Pancreas (tissue), 10 donors: ENCODE measurements around the gene GAPDH. TPM values are rescaled to one million over a fixed set of nuclear protein-coding genes. Genes with fewer than 3 reads are reported as not detected.
A peak's percentile ranks its signal among the peaks of the same experiment; 100 is the strongest.

ENCODE experiments used
- ATAC-seq, 4 donors: fragments of 200-7000 bp; cut with Tn5 transposase; one replicate each; pipeline versions ENCODE4 v1.8.0 to v1.9.1; 2020; ENCODE audit warnings: mild to moderate bottlenecking in 4 of 4, moderate library complexity in 4 of 4
- DNase-seq, 6 donors: peaks; one replicate each; pipeline ENCODE4 v3.0.0-alpha.2; 2020
- FAIRE-seq: peaks from 2 replicates; lab custom pipeline; 2012; peaks lifted over from hg19 to GRCh38; lab: Jason Lieb, UNC
- H3K27ac ChIP-seq, 4 donors: fragments of 200-600 bp; sonication (generic); 1 replicate in 3 of 4; 2 replicates in 1 of 4; pipeline versions ENCODE4 v1.5.0 to v1.8.0; 2020
- H3K27me3 ChIP-seq, 4 donors: fragments of 200-600 bp; one replicate each; pipeline ENCODE4 v1.8.0; 2021
- H3K36me3 ChIP-seq, 3 donors: fragments of 200-600 bp; sonication (generic) in 1 of 3; one replicate each; pipeline versions ENCODE4 v1.5.0 to v1.8.0; 2020 to 2021
- H3K4me1 ChIP-seq, 3 donors: fragments of 200-600 bp; one replicate each; pipeline ENCODE4 v1.8.0; 2021
- H3K4me3 ChIP-seq, 4 donors: fragments of 200-600 bp; sonication (generic) in 2 of 4; one replicate each; pipeline versions ENCODE4 v1.5.0 to v1.8.0; 2020 to 2021
- H3K9me3 ChIP-seq, 4 donors: fragments of 200-600 bp; one replicate each; pipeline ENCODE4 v1.8.0; 2021
- CTCF ChIP-seq, 4 donors: fragments of 200-600 bp; sonication (generic) in 3 of 4; IDR thresholded peaks; one replicate each; pipeline versions ENCODE4 v1.5.0 to v1.8.0; 2021; ENCODE audit warnings: antibody characterized with exemption in 4 of 4
- WGBS, 2 donors: extraction: QIAGEN DNeasy Blood & Tissue Kit; methylation state at CpG; one replicate each; pipeline ENCODE4 v1.1.7; 2013; 5-methylcytosine and 5-hydroxymethylcytosine counted together
- intact Hi-C, 3 donors: fragments of 100-400 bp; cut with DNase I; formaldehyde crosslinking; loops; one replicate each; pipeline versions ENCODE4 v1.11.1 to v1.14.2; 2022
- polyA plus RNA-seq, 2 donors: library from polyadenylated mRNA; stranded (reverse); fragments of 200-250 nt; gene quantifications; one replicate each; pipeline ENCODE4 v1.2.3, GENCODE V29; 2013
- total RNA-seq, 6 donors: library from RNA; stranded (reverse); fragmentation: NEBNext Ultra II Directional in 4 of 6; extraction: Animal tissue kit (Norgen Biotek cat#: 25700) in 4 of 6; gene quantifications; one replicate each; pipeline versions ENCODE4 v1.2.1 to v1.2.4, GENCODE V29; 2021 to 2023
- donor health status: healthy with polysubstance abuse.
- donor health status: DM: no; HTN: no; CAD: no; lungs with moderate emphysema.
- donor health status: DM: no; HTN: no; CAD: no.
- donor health status: control.
- donor health status: control.
- donor health status: Bipolar disorder and iron deficiency.
- donor health status: DM: yes; HTN: yes; CAD: no.
- donor health status: DM: no; HTN: no; CAD: no.
- donor health status: DM: no; HTN: no; CAD: no.
- donor health status: DM: yes; HTN: yes; CAD: no.

The GAPDH gene
- total and polyA plus RNA-seq, 8 donors: 149 to 657 (median 401) TPM

- ATAC-seq (no peak), FAIRE-seq (no peak), DNase-seq (peak in 1 of 6 donors; percentile 41)
- Histone ChIP-seq H3K4me3 (no peak overlapping the region), H3K4me1 (peaks cover 6 to 10% (median 7%) of the 10 kb centered on the region in 3 donors), H3K27ac (no peak overlapping the region), H3K36me3 (peaks cover 5 to 56% (median 30%) of the 10 kb centered on the region in 3 donors), H3K27me3 (no peaks in the 10 kb centered on the region), H3K9me3 (no peaks in the 10 kb centered on the region)
- no peak for TF ChIP-seq CTCF (IDR thresholded peaks at IDR 0.05)
- intact Hi-C loops: no loop called here
- 90 to 93% methylated on average over 17 of the region's 17 CpGs for WGBS, 2 donors
Measured at GRCh38 chr12:6528539-6529235, 5.6 kb upstream of the GAPDH start.

GRCh38 chr12:6529291-6529737 lies 5.0 kb upstream of the GAPDH start:
- no peak for DNase-seq
- no peaks in the 10 kb centered on the region for H3K9me3 ChIP-seq
- intact Hi-C loops: no loop called here
- peaks cover 5 to 52% (median 30%) of the 10 kb centered on the region in 3 donors for H3K36me3 ChIP-seq
- FAIRE-seq: no peak
- ATAC-seq: no peak
- H3K27me3 ChIP-seq: no peaks in the 10 kb centered on the region
- H3K4me1 ChIP-seq: peaks cover 6 to 10% (median 7%) of the 10 kb centered on the region in 3 donors
- H3K27ac ChIP-seq: no peak overlapping the region
- no peak overlapping the region for H3K4me3 ChIP-seq
- WGBS, 2 donors: 91% methylated on average over 9 of the region's 9 CpGs
- TF ChIP-seq CTCF (IDR thresholded peaks at IDR 0.05): no peak

GRCh38 chr12:6530576-6531260 lies 3.6 kb upstream of the GAPDH start:
- peak in 1 of 6 donors; percentile 21 for DNase-seq
- Histone ChIP-seq H3K27me3 (no peaks in the 10 kb centered on the region), H3K9me3 (no peaks in the 10 kb centered on the region)

GRCh38 chr12:6532051-6532926 lies 2.0 kb upstream of the GAPDH start:
- peak in 1 of 4 donors; percentile 6 for ATAC-seq
- no peaks in the 10 kb centered on the region for H3K27me3 ChIP-seq
- no peak for FAIRE-seq

More at GRCh38 chr12:6530576-6531260, 3.6 kb upstream of the GAPDH start:
- no peak for FAIRE-seq
- ATAC-seq: no peak
- Histone ChIP-seq H3K27ac (no peak overlapping the region), H3K36me3 (peaks cover 5 to 52% (median 26%) of the 10 kb centered on the region in 3 donors), H3K4me3 (no peak overlapping the region), H3K4me1 (peaks cover 9 to 10% (median 9%) of the 10 kb centered on the region in 3 donors)
- intact Hi-C loops: no loop called here
- TF ChIP-seq CTCF (IDR thresholded peaks at IDR 0.05): no peak
- 94% methylated on average over 18 of the region's 18 CpGs for WGBS, 2 donors

More at GRCh38 chr12:6532051-6532926, 2.0 kb upstream of the GAPDH start:
- Histone ChIP-seq H3K27ac (peak overlapping the region in 3 of 4 donors; percentile 82 to 98 (median 93)), H3K4me1 (peaks cover 13 to 15% (median 15%) of the 10 kb centered on the region in 3 donors), H3K9me3 (no peaks in the 10 kb centered on the region), H3K36me3 (peaks cover 0 to 41% (median 16%) of the 10 kb centered on the region in 3 donors), H3K4me3 (peak overlapping the region in 1 of 4 donors; percentile 99)
- no peak for TF ChIP-seq CTCF (IDR thresholded peaks at IDR 0.05)
- intact Hi-C loops: no loop called here
- 40 to 41% methylated on average over 20 of the region's 20 CpGs for WGBS, 2 donors
- DNase-seq: peak in 1 of 6 donors; percentile 42
